Lower leg skin (tissue), 3 donors: ENCODE results near the gene SLC9A3.
"Not testable (repeated sequence)": the region's sequence is repeated elsewhere in the genome, so short reads cannot be mapped to it uniquely, and the experiment has no call there.

Experiments
- POLR2A ChIP-seq, 2 donors: fragments of 450-650 bp; IDR thresholded peaks; one replicate each; pipeline ENCODE4 v1.6.1; 2016 to 2017; ENCODE audit warnings: antibody characterized with exemption in 2 of 2, mild to moderate bottlenecking in 1 of 2, moderate library complexity in 1 of 2
- TF ChIP-seq, protein P1 (sequence below), 3 donors: fragments of 450-650 bp; IDR thresholded peaks; one replicate each; pipeline ENCODE4 v1.5.1; 2016; ENCODE audit warnings: antibody characterized with exemption in 3 of 3, mild to moderate bottlenecking in 3 of 3, moderate library complexity in 2 of 3

DNA sequence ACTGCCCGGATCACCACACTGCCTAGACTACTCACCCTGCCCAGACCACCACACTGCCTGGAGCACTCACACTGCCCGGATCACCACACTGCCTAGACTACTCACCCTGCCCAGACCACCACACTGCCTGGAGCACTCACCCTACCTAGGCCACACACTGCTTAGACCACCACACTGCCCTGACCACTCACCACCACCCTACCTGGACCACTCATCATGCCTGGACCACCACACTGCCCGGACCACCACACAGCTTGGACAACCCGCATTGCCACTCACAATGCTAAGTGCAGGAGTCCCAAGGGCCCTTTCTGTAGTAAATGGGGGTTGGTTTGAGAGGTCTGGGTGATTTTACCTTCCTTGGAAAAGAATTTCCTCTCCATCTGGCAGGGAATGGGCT, 33.7 kb upstream of the SLC9A3 start:
- TF ChIP-seq, protein P1, sequence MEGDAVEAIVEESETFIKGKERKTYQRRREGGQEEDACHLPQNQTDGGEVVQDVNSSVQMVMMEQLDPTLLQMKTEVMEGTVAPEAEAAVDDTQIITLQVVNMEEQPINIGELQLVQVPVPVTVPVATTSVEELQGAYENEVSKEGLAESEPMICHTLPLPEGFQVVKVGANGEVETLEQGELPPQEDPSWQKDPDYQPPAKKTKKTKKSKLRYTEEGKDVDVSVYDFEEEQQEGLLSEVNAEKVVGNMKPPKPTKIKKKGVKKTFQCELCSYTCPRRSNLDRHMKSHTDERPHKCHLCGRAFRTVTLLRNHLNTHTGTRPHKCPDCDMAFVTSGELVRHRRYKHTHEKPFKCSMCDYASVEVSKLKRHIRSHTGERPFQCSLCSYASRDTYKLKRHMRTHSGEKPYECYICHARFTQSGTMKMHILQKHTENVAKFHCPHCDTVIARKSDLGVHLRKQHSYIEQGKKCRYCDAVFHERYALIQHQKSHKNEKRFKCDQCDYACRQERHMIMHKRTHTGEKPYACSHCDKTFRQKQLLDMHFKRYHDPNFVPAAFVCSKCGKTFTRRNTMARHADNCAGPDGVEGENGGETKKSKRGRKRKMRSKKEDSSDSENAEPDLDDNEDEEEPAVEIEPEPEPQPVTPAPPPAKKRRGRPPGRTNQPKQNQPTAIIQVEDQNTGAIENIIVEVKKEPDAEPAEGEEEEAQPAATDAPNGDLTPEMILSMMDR (IDR thresholded peaks at IDR 0.05), result not testable (repeated sequence)
- TF ChIP-seq POLR2A (IDR thresholded peaks at IDR 0.05), result not testable (repeated sequence)
